HG03135 (cell line): ENCODE measurements around the gene SORL1.
"Not testable (repeated sequence)": the region's sequence is repeated elsewhere in the genome, so short reads cannot be mapped to it uniquely, and the experiment has no call there.

ENCODE experiments used
- ATAC-seq: cut with Tn5 transposase; IDR thresholded peaks from one replicate; pipeline ENCODE4 v1.9.1; 2021; ENCODE audit warnings: mild to moderate bottlenecking, moderate library complexity; ENCODE audit not compliant: unreplicated experiment

Gene SORL1

DNA sequence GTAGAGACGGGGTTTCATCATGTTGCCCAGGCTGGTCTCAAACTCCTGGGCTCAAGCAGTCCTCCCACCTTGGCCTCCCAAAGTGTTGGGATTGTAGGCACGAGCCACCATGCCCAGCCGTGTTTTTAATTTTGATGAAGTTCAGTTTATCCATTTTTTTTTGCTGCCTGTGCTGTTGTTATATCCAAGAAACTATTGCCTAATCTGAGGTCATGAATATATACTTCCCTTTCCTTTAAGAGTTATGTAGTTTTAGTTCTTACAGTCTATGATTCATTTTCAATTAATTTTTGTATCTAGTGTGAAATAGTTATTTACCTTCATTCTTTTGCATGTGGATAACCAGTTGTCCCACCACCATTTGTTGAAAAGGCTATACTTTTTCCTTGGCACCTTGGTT, 50.9 kb downstream of the SORL1 start:
- ATAC-seq, result no peak

DNA sequence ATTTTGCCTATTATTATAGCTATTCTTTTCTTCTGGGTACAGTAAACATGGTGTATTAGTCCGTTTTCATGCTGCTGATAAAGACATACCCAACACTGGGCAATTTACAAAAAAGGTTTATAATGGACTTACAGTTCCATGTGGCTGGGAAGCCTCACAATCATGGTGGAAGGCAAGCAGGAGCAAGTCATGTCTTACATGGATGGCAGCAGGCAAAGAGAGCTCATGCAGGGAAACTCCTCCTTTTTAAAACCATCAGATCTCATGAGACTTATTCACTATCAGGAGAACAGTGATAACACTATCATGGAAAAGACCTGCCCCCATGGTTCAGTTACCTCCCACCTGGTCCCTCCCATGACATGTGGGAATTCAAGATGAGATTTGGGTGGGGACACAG, 54.1 kb downstream of the SORL1 start:
- ATAC-seq, result not testable (repeated sequence)

DNA sequence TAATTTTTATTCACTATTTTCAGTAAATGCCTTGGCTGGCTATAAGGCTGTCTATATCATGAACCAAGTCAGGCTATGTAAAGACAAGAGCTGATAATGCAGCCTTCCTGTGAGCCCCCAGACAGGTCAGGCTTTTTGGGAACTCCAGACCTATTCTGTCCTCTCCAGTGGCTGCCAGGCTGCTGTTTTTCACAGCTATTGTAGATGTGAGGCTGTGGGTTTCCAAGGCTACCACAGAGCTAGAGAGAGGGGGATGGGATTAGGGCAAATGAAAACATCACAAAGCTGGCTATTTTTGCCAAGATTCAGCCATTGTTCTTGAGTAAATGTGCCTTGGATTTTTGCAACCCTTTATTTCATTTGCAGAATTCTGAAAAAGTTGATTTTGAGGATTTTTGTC, 56.3 kb downstream of the SORL1 start:
- no peak for ATAC-seq

DNA sequence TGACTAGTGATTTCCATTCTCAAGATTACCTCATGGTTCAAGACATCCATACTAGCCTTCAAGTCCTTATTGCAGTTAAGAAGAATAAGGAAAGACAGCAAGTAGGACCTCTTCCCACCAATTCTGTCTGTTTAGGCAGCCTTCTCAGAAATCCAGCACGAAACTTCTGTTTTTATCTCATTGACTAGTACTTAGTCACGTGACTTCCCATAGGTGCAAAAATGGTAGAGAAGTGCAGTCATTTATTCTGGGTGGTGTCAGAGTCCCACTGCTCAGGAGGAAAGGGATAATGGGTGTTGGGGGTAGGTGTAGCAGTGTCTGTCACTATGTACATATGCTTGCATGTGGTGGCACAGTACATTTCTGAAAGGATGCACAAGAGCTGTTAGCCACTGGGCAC, 58.3 kb downstream of the SORL1 start:
- ATAC-seq, result no peak

DNA sequence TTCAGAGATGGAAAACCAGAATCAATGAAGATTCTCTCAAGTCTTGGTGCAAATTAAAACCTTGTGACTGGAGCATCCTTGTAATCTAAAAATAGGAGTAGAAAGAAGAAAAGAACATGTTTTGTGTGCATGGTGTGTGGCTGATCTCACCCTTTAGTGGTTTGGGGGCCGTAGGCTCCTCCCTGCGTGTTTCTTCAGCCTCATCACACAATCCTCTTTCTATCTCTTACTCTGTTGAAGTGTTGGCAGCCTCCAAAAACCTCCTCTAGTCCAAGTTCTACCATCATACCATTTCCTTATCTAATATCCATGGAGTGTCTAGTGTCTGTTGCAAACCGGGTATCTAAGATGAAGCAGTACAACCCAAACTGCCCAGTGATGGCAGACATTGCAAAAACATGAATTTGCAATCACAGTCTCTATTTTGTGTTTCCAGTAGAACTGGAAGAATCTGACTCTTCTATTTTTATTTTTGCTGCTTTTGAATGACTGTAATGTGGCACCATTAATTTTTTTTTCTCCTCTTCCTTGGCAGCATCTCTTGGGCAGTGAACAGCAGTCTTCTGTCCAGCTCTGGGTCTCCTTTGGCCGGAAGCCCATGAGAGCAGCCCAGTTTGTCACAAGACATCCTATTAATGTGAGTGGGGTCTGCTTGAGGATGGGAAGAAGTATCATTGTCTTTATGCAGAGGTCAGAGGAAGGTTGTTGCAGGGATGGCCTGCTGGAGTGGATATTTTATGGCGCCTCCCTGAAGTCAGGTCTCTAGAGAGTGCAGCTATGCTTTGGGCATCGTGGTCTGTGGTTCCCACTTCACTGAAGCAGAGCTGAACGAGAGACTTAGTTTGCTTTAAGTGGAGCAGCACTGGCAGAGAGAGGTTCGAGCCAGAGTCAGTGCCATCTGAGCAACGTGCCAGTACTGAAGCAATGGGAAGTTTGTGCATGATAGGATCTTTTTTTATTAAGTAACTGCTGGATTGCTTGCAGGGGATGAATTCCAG, 60.7 kb downstream of the SORL1 start:
- ATAC-seq, result no peak

DNA sequence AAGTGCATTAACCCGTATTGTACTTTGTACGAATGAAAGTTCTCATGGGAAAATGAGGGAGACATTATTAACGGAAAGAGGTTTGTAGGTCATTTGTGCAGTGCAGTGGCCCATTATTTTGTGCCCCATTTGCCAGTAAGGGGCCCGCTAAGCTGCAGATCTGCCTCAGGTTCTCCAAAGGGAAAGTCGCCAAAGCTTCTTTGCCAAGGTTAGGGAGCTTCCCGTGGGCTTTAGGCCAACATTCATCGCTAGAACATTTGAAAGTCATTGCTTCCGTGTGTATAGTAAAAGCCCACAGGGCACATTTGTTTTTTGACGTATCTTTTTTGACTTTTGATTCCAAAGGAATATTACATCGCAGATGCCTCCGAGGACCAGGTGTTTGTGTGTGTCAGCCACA, 61.7 kb downstream of the SORL1 start:
- no peak for ATAC-seq

DNA sequence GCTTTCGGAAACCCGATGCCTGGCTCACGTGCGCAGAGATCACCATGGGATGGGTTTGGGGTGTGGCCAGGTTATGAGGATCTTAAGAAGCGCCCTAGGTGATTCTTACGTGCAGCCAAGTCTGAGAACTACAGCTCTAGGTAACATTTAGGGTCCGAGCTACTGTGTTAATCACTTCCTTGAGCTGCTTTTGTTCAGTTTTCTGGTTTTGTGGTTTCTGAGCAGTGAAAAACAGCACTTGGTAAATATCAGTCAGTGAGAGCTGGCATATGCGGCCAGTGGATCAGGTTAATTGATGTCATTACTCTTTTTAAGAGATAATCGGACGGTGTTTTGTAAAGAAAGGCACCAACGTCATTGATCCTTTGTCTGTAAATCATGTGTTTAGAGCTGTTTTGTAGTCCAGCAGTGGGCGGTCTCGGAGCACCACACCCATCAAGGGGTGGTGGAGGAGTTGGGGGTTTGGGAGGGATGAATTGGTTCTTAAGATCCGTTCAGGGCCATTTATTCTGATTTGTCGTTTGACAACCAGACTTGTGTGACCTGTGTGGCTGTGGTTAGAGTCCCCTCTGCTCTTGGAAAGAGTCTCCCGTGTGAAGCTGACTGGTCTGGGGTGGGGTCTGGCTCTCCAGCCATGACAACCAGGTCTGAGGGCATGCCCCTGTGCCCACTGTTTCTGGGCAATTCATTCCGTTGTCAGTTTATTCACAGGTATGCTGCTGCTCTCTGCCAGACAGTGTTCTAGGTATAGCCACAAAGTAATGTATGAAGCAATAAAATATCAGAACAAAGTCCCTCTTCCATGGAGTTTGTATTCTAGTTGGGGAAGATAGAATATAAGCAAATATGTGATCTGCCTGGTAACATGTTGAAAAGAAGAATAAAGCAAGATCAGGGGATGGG, 62.6 kb downstream of the SORL1 start:
- no peak for ATAC-seq

DNA sequence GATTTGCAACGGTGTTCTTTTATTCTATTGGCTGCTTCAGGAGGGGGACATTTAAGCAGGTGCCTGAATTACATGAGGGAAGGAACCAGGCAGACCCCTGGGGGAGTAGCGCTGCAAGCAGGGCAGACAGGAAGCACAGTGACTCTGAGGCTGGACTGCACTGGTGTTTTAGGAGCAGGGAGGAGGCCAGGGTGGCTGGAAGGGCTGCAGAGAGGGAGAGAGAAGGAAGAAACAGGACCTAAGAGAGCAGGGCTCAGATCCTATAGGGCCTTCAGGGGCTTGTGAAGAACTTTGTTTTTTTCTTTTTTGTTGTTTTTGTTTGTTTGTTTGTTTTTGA, 63.2 kb downstream of the SORL1 start:
- ATAC-seq, result no peak

DNA sequence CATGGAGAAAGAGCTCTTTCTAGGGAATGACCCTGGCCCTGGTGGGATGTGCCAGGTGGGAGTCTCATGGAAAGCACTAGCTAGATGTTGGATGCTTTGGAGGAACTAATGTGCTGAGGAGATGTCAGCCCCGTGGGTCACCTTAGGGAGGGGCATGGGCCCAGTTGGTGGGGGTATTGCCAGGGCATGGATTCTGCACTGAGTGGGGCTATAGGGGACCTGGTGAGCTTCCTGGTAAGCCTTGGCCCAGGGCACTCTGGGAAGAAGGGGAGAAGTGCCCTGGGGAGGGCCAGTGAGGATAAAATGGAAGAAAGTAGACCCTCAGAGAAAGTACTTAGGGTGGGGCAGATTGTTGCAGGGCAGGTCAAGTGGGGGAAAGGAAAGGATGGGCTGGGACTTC, 65.9 kb downstream of the SORL1 start:
- no peak for ATAC-seq

DNA sequence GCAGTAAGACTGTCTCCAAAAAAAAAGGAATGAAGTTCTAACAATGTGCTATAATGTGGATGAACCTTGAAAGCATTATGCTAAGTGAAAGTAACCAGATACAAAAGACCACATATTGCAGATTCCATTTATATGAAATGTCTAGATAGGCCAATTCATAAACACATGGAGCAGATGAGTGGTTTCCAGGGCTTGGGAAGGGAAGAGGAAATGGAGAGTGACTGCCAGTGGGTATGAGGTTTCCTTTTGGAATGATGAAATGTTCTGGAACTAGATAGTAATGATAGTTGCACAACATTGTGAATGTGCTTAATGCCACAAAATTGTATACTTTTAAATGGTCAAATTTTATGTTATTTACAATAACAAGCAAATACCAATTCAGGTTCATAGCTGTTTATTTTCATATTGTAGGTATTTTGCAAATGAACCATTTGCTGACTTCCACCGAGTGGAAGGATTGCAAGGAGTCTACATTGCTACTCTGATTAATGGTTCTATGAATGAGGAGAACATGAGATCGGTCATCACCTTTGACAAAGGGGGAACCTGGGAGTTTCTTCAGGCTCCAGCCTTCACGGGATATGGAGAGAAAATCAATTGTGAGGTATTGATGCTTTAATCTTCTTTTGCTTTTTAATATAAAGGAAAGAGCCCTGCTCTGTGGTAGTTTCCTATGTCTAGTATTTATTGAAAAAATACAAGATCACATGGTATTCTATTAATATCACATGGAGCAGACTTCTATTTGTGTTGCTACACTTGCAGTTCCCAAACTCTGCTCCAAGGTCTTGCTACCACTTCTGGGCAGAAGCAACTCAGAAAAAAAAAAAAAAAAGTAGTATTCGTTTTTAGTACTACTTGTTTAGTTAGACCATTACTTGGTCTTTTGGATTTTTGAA, 68.4 kb downstream of the SORL1 start:
- ATAC-seq, result no peak

DNA sequence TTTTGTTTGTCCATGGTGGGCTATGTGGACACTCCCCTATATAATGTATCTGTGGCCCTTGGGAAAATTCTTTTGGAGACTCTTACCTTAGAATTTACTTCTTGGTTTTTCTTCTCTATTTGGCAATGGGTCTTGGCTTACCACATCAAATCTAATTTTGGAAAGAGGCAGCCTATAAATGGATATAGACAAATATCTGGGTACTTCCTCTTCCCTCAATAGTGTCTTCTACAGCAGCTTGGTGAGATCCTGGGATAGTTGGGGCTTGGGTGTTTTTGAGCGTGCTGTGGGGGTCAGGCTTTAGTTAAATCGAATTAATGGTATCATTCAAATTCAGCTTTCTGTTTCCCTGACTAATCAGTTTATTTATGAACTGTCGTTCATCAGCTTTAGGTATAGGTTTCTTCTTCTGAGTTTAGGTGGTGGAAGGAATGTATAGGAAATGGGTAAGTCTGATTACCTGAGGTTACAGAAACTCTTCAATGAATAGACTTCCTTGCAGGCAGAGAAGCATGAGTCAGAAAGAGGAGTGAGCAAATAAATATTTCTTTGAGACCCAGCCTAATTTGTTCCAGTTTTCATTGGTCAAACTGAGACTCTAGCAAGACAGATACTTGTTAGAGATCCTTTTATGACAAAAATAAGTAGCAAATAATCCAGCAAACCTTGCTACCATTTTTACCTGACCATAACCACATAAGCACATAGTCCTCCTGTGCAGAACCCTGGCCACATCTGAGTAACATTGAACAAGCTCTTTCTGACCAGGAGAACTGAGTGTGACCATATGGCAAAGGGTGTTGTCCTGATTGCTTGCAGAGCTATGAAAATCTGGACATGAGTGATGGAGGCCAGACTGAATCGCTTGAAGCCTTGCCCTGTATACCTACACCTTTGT, 69.3 kb downstream of the SORL1 start:
- ATAC-seq, result no peak

DNA sequence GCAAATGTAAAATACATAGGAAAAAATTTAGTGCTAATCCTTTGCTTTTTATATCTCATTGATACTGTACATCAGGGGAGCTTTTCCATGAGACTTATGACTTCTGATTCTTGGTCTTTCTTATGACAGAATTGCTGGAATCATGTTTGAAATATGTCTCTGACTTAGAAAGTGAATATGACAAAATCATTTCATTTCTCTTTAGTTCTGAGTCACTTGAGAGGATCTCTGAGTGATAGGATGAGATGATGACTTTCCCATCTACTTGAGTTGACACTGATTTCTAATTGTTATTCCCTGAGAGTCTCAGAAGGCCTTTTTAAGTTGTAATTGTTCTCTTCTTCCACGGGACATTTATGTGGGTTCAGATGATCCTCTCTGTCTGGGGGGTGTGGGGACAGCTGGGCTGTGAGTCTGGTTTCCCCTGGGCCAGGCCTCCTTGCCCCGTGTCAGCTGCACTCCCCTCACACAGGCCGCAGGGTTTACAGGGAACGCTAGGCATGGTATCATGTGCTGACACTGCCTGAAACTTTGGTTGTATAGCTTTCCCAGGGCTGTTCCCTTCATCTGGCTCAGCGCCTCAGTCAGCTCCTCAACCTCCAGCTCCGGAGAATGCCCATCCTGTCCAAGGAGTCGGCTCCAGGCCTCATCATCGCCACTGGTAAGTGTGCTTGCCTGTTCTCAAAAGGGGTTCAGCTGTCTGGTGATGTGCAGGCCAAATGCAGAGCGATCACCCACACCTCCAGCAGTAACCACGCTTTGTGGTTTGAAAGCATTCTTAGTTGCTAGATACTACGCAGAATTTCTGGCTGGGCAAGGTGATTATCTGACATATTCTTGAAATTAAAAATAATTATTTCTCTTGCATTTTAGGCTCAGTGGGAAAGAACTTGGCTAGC, 70.2 kb downstream of the SORL1 start:
- no peak for ATAC-seq

DNA sequence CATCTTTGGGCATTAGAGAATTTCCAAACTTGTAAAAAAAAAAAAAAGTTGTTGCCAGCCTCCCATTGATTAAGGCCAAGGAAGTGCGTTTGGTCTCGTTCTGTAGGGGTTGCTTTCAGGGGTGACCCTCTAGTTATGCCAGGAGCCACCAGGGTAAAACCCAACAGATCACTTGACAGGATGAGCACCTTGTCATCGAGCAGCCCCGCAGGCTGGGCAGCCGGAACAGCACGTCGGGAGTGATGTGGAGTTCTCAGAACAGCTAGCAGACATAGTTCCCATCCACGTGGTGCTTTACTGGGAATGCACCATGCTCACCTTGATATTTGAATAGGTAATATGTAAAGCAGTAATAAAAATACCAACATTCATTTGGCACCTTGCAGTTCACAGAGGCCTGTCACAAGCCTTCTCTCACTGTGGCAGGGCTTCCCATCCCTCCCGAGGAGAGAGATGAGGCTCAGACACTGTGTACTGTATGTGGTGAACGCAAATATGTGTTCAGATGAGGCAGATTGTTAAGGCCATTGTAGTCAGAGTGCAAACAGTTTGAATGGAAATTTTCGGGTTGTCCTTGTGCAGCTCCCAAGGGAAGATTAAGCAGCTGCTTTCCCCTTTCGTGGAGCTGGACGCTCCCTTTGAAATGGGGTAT, 71.6 kb downstream of the SORL1 start:
- ATAC-seq, result no peak

DNA sequence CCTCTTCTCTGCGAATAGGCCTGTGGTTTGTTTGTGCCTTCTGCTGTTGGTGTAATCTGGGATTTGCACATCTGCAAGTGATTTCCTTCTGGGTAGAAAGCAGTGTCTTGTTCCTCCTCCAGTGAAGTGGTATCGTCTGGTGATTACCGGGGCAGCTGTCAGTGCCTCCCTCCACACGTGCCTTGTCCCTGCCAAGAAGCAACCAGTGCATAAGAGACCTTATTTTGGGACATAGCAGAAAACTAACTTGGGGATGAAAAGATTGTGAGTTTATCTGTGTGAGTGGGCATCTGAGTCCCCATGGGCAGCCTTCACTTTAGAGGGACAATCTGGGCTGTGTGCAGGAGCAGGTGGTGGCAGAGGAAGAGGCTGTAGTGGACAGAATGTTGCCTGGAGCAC, 72.1 kb downstream of the SORL1 start:
- ATAC-seq, result no peak

DNA sequence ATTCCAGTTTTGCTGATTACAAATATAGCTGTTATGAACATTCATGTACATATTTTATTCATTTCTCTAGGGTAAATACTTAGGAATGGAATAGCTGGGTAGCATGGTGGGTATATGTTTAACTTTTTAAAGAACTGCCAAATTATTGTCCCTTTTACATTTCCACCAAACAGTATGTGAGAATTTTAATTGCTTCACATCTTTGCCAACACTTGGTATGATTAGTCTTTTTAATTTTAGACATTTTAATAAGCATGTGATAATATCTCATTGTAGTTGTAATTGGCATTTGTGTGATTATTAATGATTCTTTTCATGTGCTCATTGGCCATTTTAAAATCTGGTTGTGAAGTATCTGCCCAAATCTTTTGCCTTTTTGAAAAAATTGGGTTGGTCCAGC, 73.3 kb downstream of the SORL1 start:
- ATAC-seq, result no peak

DNA sequence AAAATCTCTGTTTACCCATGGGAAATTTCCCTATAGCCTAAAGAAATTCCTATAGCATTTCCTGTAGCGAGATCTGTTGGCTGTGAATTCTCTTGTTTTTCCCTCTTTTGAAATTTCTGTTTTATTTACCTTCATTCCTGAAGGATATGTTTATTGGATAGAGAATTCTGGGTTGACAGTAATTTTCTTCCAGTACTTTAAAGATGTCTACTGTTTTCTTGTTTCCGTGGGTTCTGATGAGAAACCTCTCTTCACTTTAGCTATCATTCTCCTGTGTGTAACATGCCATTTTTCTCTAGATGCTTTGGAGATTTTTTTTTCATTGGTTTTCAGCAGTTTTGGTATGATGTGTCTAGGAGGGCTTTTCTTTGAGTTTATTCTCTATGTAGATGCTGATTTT, 78.1 kb downstream of the SORL1 start:
- no peak for ATAC-seq

DNA sequence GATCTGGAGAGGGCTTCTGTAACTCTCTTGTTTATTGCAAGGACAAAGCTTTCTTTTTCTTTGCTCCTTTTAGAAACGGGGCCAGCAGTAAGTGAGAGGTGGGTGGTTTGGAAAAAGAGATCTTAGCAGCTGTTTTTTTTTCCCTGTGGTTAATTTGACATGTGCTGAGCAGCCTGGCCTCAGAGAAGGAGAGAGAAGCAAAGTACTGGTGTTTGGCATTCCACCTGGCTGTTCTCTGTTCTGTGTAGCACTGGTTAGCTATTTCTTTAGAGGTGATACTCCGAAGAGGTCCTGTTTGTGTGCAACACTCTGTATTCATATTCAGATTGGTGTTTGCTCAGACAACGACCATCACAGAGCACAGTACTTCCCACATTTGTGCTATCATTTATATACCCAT, 81.5 kb downstream of the SORL1 start:
- ATAC-seq, result no peak
